T-helper 2 cell treated with Interferon-gamma antibody and Interleukin-4, amounts not matched to agents 5 μg/mL and 100 μg/mL, for 36 hours (primary cell): ENCODE data around the gene TLK1.

Experiments used
- DNase-seq: peaks from one replicate; pipeline ENCODE4 v3.0.0; 2021; ENCODE audit warnings: low spot score
- H3K27ac Mint-ChIP-seq: one replicate; pipeline ENCODE4 v1.8.0; 2021; ENCODE audit warnings: mild to moderate bottlenecking, mixed read lengths
- H3K27me3 Mint-ChIP-seq: one replicate; pipeline ENCODE4 v1.8.0; 2021; ENCODE audit warnings: low read depth, mixed read lengths
- H3K36me3 Mint-ChIP-seq: one replicate; pipeline ENCODE4 v1.8.0; 2021; ENCODE audit warnings: low read depth, mixed read lengths
- H3K4me1 Mint-ChIP-seq: one replicate; pipeline ENCODE4 v1.8.0; 2021; ENCODE audit warnings: low read depth, mixed read lengths
- H3K4me3 Mint-ChIP-seq: one replicate; pipeline ENCODE4 v1.8.0; 2022; ENCODE audit warnings: mild to moderate bottlenecking, moderate library complexity, mixed read lengths
- H3K9me3 Mint-ChIP-seq: one replicate; pipeline ENCODE4 v1.8.0; 2021; ENCODE audit warnings: mixed read lengths

Gene TLK1

GRCh38 chr2:171009386-171009785 is 151.3 kb downstream of the TLK1 start:
- peaks cover 46% of the 10 kb centered on the region for H3K36me3 Mint-ChIP-seq
- H3K4me1 Mint-ChIP-seq: peaks cover 5% of the 10 kb centered on the region
- no peak for DNase-seq
- no peak overlapping the region for H3K4me3 Mint-ChIP-seq
- H3K9me3 Mint-ChIP-seq: no peaks in the 10 kb centered on the region
- no peaks in the 10 kb centered on the region for H3K27me3 Mint-ChIP-seq
- no peak overlapping the region for H3K27ac Mint-ChIP-seq

- Mint-ChIP-seq H3K27ac (no peak overlapping the region), H3K27me3 (no peaks in the 10 kb centered on the region), H3K9me3 (no peaks in the 10 kb centered on the region), H3K4me1 (peaks cover 5% of the 10 kb centered on the region), H3K36me3 (peaks cover 42% of the 10 kb centered on the region), H3K4me3 (no peak overlapping the region)
- DNase-seq: no peak
Observed at GRCh38 chr2:171008550-171009205, 152.0 kb downstream of the TLK1 start.

DNA sequence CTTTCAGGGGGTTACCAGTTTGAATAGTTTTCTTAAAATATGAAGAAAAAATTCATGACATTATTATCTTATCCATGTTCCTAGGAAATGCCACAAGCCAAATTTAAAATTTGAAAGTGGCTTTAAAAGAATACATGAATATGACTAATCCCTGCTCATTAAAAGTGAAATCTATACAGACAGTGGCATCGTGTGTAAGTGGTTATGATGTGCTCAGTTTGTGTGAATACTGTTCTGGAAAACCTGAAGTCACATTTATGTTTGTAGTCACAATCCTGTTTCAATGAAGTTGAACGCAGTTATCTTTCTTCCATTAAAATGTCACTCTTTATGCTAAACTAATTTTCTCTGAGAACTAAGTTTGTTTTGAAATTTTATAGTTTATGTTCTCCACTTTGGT is 155.9 kb downstream of the TLK1 start:
- no peak for DNase-seq
- Mint-ChIP-seq H3K27me3 (no peaks in the 10 kb centered on the region), H3K4me3 (no peak overlapping the region), H3K27ac (no peak overlapping the region), H3K9me3 (no peaks in the 10 kb centered on the region), H3K4me1 (peaks cover 5% of the 10 kb centered on the region), H3K36me3 (peaks cover 48% of the 10 kb centered on the region)

GRCh38 chr2:171004363-171004762 is 156.3 kb downstream of the TLK1 start:
- Mint-ChIP-seq H3K4me1 (peaks cover 5% of the 10 kb centered on the region), H3K9me3 (no peaks in the 10 kb centered on the region), H3K36me3 (peaks cover 49% of the 10 kb centered on the region), H3K4me3 (no peak overlapping the region), H3K27ac (no peak overlapping the region), H3K27me3 (no peaks in the 10 kb centered on the region)
- DNase-seq: no peak

GRCh38 chr2:170999654-171000053 is 161.0 kb downstream of the TLK1 start:
- Mint-ChIP-seq H3K9me3 (no peaks in the 10 kb centered on the region), H3K4me3 (no peak overlapping the region), H3K27ac (no peak overlapping the region), H3K4me1 (no peaks in the 10 kb centered on the region), H3K36me3 (peaks cover 47% of the 10 kb centered on the region), H3K27me3 (no peaks in the 10 kb centered on the region)
- DNase-seq: no peak

- peaks cover 46% of the 10 kb centered on the region for H3K36me3 Mint-ChIP-seq
- H3K27me3 Mint-ChIP-seq: no peaks in the 10 kb centered on the region
- H3K9me3 Mint-ChIP-seq: no peaks in the 10 kb centered on the region
- no peak overlapping the region for H3K27ac Mint-ChIP-seq
- DNase-seq: no peak
- no peaks in the 10 kb centered on the region for H3K4me1 Mint-ChIP-seq
- H3K4me3 Mint-ChIP-seq: no peak overlapping the region
Observed at GRCh38 chr2:170997893-170998597, 162.6 kb downstream of the TLK1 start.

GRCh38 chr2:170996316-170996715 is 164.4 kb downstream of the TLK1 start:
- Mint-ChIP-seq H3K4me3 (no peak overlapping the region), H3K27ac (no peak overlapping the region), H3K27me3 (no peaks in the 10 kb centered on the region), H3K9me3 (no peaks in the 10 kb centered on the region), H3K36me3 (peaks cover 39% of the 10 kb centered on the region), H3K4me1 (no peaks in the 10 kb centered on the region)
- no peak for DNase-seq

DNA sequence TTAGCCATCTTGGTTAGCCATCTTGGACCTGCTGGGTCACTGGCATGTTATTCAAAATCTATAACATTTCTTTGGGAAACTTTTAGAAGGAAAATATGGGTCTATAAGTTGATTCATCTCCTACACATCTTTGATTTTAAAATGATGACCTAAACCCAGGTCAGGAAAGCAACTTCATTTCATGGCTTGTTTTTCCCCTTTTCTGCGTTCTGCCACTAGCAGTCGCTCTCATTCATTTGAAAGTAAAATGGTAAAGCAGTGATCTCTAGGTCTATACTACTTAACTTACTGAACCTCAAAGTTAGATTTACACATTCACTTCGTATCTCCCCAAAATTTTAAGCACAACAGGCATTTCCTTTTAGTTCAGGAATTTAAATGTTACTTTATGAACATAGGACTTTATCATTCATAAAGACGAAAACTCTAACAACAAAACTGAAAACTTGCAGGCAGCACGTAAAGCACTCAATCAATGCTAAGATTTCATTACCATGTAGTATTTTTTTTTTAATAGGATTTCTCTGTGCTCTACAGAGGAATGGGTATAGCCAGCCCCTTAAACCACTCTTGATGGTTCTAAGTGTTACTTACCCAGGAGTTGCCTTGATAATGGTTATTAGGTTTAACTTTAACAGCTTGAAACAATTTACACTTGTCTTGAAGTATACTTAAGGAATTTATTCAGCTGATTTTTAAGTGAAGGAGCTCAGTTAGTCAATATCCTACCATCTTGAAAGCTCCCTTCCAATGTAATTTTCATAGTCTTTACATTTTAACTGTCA is 169.1 kb downstream of the TLK1 start:
- DNase-seq: no peak
- Mint-ChIP-seq H3K27ac (no peak overlapping the region), H3K4me3 (no peak overlapping the region), H3K4me1 (peaks cover 2% of the 10 kb centered on the region), H3K9me3 (no peaks in the 10 kb centered on the region), H3K27me3 (no peaks in the 10 kb centered on the region), H3K36me3 (peaks cover 23% of the 10 kb centered on the region)

DNA sequence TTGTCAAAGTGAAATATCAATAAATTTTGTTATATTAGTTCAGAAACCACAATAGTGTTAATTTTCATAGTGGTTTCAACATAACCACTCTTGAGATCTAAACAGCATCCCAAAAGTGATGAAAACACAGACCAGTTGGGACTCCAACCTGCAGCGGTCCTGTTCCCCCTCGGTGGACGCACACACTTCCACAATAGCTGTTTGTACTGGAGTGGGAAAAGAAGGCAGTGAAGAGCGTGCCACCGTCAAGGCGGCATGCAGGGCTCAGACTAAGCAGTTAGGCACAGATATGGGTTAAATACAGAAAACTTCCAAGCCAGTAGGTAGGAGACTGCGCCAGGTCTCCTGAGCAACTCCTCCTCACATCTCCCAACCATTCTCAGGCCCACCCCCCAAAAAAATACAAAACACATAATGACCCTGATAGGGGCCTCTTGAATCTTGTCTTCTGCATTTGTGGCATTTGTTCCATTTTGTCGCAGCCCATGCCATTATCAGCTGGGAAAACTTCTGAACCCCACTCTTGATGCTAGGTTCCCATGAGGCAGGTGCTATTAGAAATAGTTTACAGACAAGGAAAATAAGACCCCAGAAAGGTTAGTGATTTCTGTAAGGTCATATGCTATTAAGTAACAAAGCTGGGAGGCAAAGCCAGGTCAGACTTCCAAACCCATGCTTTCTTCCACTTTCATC is 174.0 kb downstream of the TLK1 start:
- no peaks in the 10 kb centered on the region for H3K9me3 Mint-ChIP-seq
- H3K27me3 Mint-ChIP-seq: no peaks in the 10 kb centered on the region
- peaks cover 2% of the 10 kb centered on the region for H3K4me1 Mint-ChIP-seq
- H3K4me3 Mint-ChIP-seq: no peak overlapping the region
- peaks cover 12% of the 10 kb centered on the region for H3K36me3 Mint-ChIP-seq
- no peak overlapping the region for H3K27ac Mint-ChIP-seq
- no peak for DNase-seq

DNA sequence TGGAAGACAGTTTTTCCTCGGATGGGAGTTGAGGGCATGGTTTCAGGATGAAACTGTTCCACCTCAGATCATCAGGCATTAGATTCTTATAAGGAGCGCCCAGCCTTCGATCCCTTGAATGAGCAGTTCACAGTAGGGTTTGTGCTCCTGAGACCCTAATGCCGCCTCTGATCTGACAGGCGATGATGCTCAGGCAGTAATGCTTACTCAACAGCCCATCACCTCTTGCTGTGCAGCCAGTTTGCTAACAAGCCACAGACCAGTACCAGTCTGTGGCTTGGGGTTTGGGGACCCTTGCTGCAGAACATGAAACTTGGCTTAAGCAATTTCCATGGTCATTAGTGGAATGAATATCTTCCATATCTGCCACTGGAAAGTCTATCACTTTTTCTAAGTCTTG is 175.3 kb downstream of the TLK1 start:
- DNase-seq: no peak
- H3K36me3 Mint-ChIP-seq: peaks cover 6% of the 10 kb centered on the region

GRCh38 chr2:170984079-170984478 is 176.6 kb downstream of the TLK1 start:
- Mint-ChIP-seq H3K4me1 (no peaks in the 10 kb centered on the region), H3K27me3 (no peaks in the 10 kb centered on the region), H3K27ac (no peak overlapping the region), H3K36me3 (peaks cover 6% of the 10 kb centered on the region), H3K4me3 (no peak overlapping the region), H3K9me3 (no peaks in the 10 kb centered on the region)
- no peak for DNase-seq

More for the DNA sequence above, 175.3 kb downstream of the TLK1 start:
- no peaks in the 10 kb centered on the region for H3K9me3 Mint-ChIP-seq
- H3K27ac Mint-ChIP-seq: no peak overlapping the region
- no peaks in the 10 kb centered on the region for H3K4me1 Mint-ChIP-seq
- H3K27me3 Mint-ChIP-seq: no peaks in the 10 kb centered on the region
- H3K4me3 Mint-ChIP-seq: no peak overlapping the region

- Mint-ChIP-seq H3K27ac (no peak overlapping the region), H3K27me3 (no peaks in the 10 kb centered on the region), H3K9me3 (no peaks in the 10 kb centered on the region), H3K4me1 (peaks cover 5% of the 10 kb centered on the region), H3K4me3 (no peak overlapping the region), H3K36me3 (no peaks in the 10 kb centered on the region)
- DNase-seq: no peak
Observed at GRCh38 chr2:170975943-170976270, 184.8 kb downstream of the TLK1 start.

- Mint-ChIP-seq H3K4me1 (peaks cover 5% of the 10 kb centered on the region), H3K27ac (no peak overlapping the region), H3K36me3 (no peaks in the 10 kb centered on the region), H3K9me3 (no peaks in the 10 kb centered on the region), H3K27me3 (no peaks in the 10 kb centered on the region), H3K4me3 (no peak overlapping the region)
- no peak for DNase-seq
Observed at GRCh38 chr2:170975127-170975942, 185.4 kb downstream of the TLK1 start.
